Spleen (tissue), 11 donors: ENCODE results near the gene SFXN5. TPM values are rescaled to one million over a fixed set of nuclear protein-coding genes. Genes with fewer than 3 reads are reported as not detected.

ENCODE experiments used
- DNase-seq: peaks from one replicate; pipeline ENCODE4 v3.0.0-alpha.2; 2020
- H3K27ac ChIP-seq, 8 donors: fragments of 200-600 bp; sonication (generic) in 7 of 8; 1 replicate in 4 of 8; 2 replicates in 4 of 8; pipeline versions ENCODE4 v1.5.0 to v1.8.0; 2016 to 2021; ENCODE audit warnings: inconsistent platforms in 4 of 8, mild to moderate bottlenecking in 4 of 8, moderate library complexity in 1 of 8
- H3K27me3 ChIP-seq, 7 donors: fragments of 200-600 bp; sonication (generic) in 6 of 7; replicated peaks in 1 of 7; 1 replicate in 4 of 7; 2 replicates in 3 of 7; pipeline versions ENCODE4 v1.5.0 to v1.8.0; 2016 to 2021; ENCODE audit warnings: inconsistent platforms in 3 of 7, mild to moderate bottlenecking in 1 of 7
- H3K36me3 ChIP-seq, 6 donors: fragments of 200-600 bp; sonication (generic) in 5 of 6; 1 replicate in 4 of 6; 2 replicates in 2 of 6; pipeline versions ENCODE4 v1.5.0 to v1.8.0; 2016 to 2021; ENCODE audit warnings: inconsistent platforms in 2 of 6
- H3K4me1 ChIP-seq, 6 donors: fragments of 200-600 bp; sonication (generic) in 5 of 6; 1 replicate in 3 of 6; 2 replicates in 3 of 6; pipeline versions ENCODE4 v1.5.0 to v1.8.0; 2016 to 2021; ENCODE audit warnings: inconsistent platforms in 3 of 6
- H3K4me3 ChIP-seq, 8 donors: fragments of 200-600 bp; sonication (generic) in 7 of 8; 1 replicate in 4 of 8; 2 replicates in 4 of 8; pipeline versions ENCODE4 v1.5.0 to v1.8.0; 2016 to 2021; ENCODE audit warnings: inconsistent platforms in 4 of 8, mild to moderate bottlenecking in 4 of 8, moderate library complexity in 2 of 8
- H3K9me3 ChIP-seq, 8 donors: fragments of 200-600 bp; sonication (generic) in 7 of 8; 1 replicate in 4 of 8; 2 replicates in 4 of 8; pipeline versions ENCODE4 v1.5.0 to v1.8.0; 2016 to 2021; ENCODE audit warnings: inconsistent platforms in 4 of 8
- CTCF ChIP-seq, 11 experiments: fragments of 200-600 bp in 7 of 11; fragments of 450-650 bp in 4 of 11; sonication (generic) in 4 of 11; IDR thresholded peaks in 8 of 11; conservative IDR thresholded peaks in 3 of 11; 1 replicate in 7 of 11; 2 replicates in 4 of 11; pipeline versions ENCODE4 v1.4.0 to v1.8.0; 2016 to 2021; ENCODE audit warnings: antibody characterized with exemption in 11 of 11, inconsistent platforms in 4 of 11, mild to moderate bottlenecking in 1 of 11
- POLR2A ChIP-seq, 3 donors: fragments of 450-650 bp; IDR thresholded peaks; one replicate each; pipeline ENCODE4 v1.5.1; 2017; ENCODE audit warnings: antibody characterized with exemption in 3 of 3, mild to moderate bottlenecking in 1 of 3
- POLR2AphosphoS5 ChIP-seq, 3 donors: sonication (generic); formaldehyde crosslinking; IDR thresholded peaks; one replicate each; pipeline ENCODE4 v1.5.1; 2017; ENCODE audit warnings: antibody characterized with exemption in 3 of 3
- WGBS, 5 donors: extraction: QIAGEN DNeasy Blood & Tissue Kit in 3 of 5; methylation state at CpG; one replicate each; pipeline versions ENCODE4 v1.1.5 to v1.1.7; 2013 to 2018; 5-methylcytosine and 5-hydroxymethylcytosine counted together
- intact Hi-C: fragments of 100-400 bp; cut with DNase I; formaldehyde crosslinking; loops from one replicate; pipeline ENCODE4 v1.15.0; 2023; ENCODE audit warnings: low total_unique reads
- polyA plus RNA-seq, 3 donors: library from polyadenylated mRNA; stranded (reverse); fragments of 200-250 nt; gene quantifications; one replicate each; pipeline ENCODE4 v1.2.1, GENCODE V29; 2013
- total RNA-seq, 7 donors: library from RNA; depleted of rRNA in 3 of 7; stranded (reverse); fragments of >200 nt in 3 of 7; fragmentation: NEBNext Ultra II Directional in 4 of 7; extraction: Animal tissue kit (Norgen Biotek cat#: 25700) in 4 of 7; gene quantifications; one replicate each; pipeline versions ENCODE4 v1.1.0 to v1.2.1, GENCODE V29; 2016 to 2021
- donor health status: healthy with polysubstance abuse.
- donor health status: DM: no; HTN: no; CAD: no; lungs with moderate emphysema.
- donor health status: DM: no; HTN: no; CAD: no.
- donor health status: Bipolar disorder and iron deficiency.
- donor health status: healthy.
- donor health status: DM: no; HTN: no; CAD: no.
- donor health status: DM: yes; HTN: yes; CAD: no.

SFXN5 gene
- total and polyA plus RNA-seq, 10 donors, result 2.6 to 41.4 (median 22.9) TPM

- TF ChIP-seq CTCF (IDR thresholded peaks at IDR 0.05 in 8 of 11, conservative IDR thresholded peaks at IDR 0.05 in 3 of 11) (no peak), POLR2AphosphoS5 (IDR thresholded peaks at IDR 0.05) (no peak), POLR2A (IDR thresholded peaks at IDR 0.05) (no peak)
- no peak overlapping the region for H3K4me3 ChIP-seq
- intact Hi-C loops, result no loop called here
- no peaks in the 10 kb centered on the region for H3K27me3 ChIP-seq
- no peak for DNase-seq
- H3K4me1 ChIP-seq, result peaks cover 0 to 12% (median 0%) of the 10 kb centered on the region in 6 donors
- 47 to 100% (median 88%) methylated on average over 1 of the region's 1 CpG for WGBS, 5 donors
- no peak overlapping the region for H3K27ac ChIP-seq
- H3K36me3 ChIP-seq, result peaks cover 0 to 45% (median 0%) of the 10 kb centered on the region in 6 donors
- no peaks in the 10 kb centered on the region for H3K9me3 ChIP-seq
Observed at GRCh38 chr2:73027340-73027739, 44.2 kb downstream of the SFXN5 start.

- DNase-seq, result no peak
- 81 to 94% (median 82%) methylated on average over 1 of the region's 1 CpG for WGBS, 5 donors
- Histone ChIP-seq H3K4me1 (no peaks in the 10 kb centered on the region), H3K27ac (no peak overlapping the region), H3K36me3 (peaks cover 0 to 66% (median 5%) of the 10 kb centered on the region in 6 donors), H3K9me3 (no peaks in the 10 kb centered on the region), H3K4me3 (no peak overlapping the region), H3K27me3 (no peaks in the 10 kb centered on the region)
- TF ChIP-seq CTCF (IDR thresholded peaks at IDR 0.05 in 8 of 11, conservative IDR thresholded peaks at IDR 0.05 in 3 of 11), result no peak
- no peak for TF ChIP-seq POLR2AphosphoS5 (IDR thresholded peaks at IDR 0.05)
- no peak for TF ChIP-seq POLR2A (IDR thresholded peaks at IDR 0.05)
- intact Hi-C loops, result no loop called here
Observed at GRCh38 chr2:73023497-73023896, 48.0 kb downstream of the SFXN5 start.

GRCh38 chr2:73022024-73022568 is 49.4 kb downstream of the SFXN5 start:
- WGBS, 5 donors, result 84 to 95% (median 90%) methylated on average over 4 of the region's 4 CpGs
- DNase-seq, result no peak
- intact Hi-C loops, result no loop called here
- no peak for TF ChIP-seq POLR2AphosphoS5 (IDR thresholded peaks at IDR 0.05)
- no peak for TF ChIP-seq CTCF (IDR thresholded peaks at IDR 0.05 in 8 of 11, conservative IDR thresholded peaks at IDR 0.05 in 3 of 11)
- no peak for TF ChIP-seq POLR2A (IDR thresholded peaks at IDR 0.05)
- Histone ChIP-seq H3K27me3 (no peaks in the 10 kb centered on the region), H3K27ac (no peak overlapping the region), H3K4me3 (no peak overlapping the region), H3K9me3 (no peaks in the 10 kb centered on the region), H3K36me3 (peaks cover 0 to 58% (median 5%) of the 10 kb centered on the region in 6 donors), H3K4me1 (no peaks in the 10 kb centered on the region)

GRCh38 chr2:73021371-73022010 is 50.0 kb downstream of the SFXN5 start:
- Histone ChIP-seq H3K36me3 (peaks cover 0 to 62% (median 5%) of the 10 kb centered on the region in 6 donors), H3K4me1 (no peaks in the 10 kb centered on the region), H3K27ac (no peak overlapping the region), H3K27me3 (no peaks in the 10 kb centered on the region), H3K4me3 (no peak overlapping the region), H3K9me3 (no peaks in the 10 kb centered on the region)
- intact Hi-C loops, result no loop called here
- 75 to 93% (median 89%) methylated on average over 7 to 8 of the region's 8 CpGs for WGBS, 5 donors
- no peak for DNase-seq
- TF ChIP-seq POLR2AphosphoS5 (IDR thresholded peaks at IDR 0.05) (no peak), POLR2A (IDR thresholded peaks at IDR 0.05) (no peak), CTCF (IDR thresholded peaks at IDR 0.05 in 8 of 11, conservative IDR thresholded peaks at IDR 0.05 in 3 of 11) (no peak)
